Mucosa of rectum (tissue), 2 donors: ENCODE data around the gene SNAP23.

Experiments
- H3K27ac ChIP-seq, 2 donors: one replicate each; pipeline ENCODE4 v1.7.0; 2013; ENCODE audit warnings: inconsistent platforms in 2 of 2, low read depth in 2 of 2, low read length in 2 of 2
- H3K27me3 ChIP-seq, 2 donors: one replicate each; pipeline ENCODE4 v1.7.0; 2013; ENCODE audit warnings: low read length in 2 of 2; ENCODE audit not compliant: control insufficient read depth in 2 of 2, insufficient read depth in 2 of 2
- H3K36me3 ChIP-seq, 2 donors: one replicate each; pipeline ENCODE4 v1.7.0; 2013; ENCODE audit warnings: low read length in 2 of 2; ENCODE audit not compliant: control insufficient read depth in 2 of 2, insufficient read depth in 2 of 2
- H3K4me1 ChIP-seq, 2 donors: one replicate each; pipeline ENCODE4 v1.7.0; 2013; ENCODE audit warnings: low read length in 2 of 2, mild to moderate bottlenecking in 1 of 2; ENCODE audit not compliant: control insufficient read depth in 2 of 2, insufficient read depth in 2 of 2
- H3K4me3 ChIP-seq, 2 donors: one replicate each; pipeline ENCODE4 v1.7.0; 2013; ENCODE audit warnings: low read length in 2 of 2
- H3K9ac ChIP-seq, 2 donors: one replicate each; pipeline ENCODE4 v1.7.0; 2013; ENCODE audit warnings: low read length in 2 of 2, low read depth in 1 of 2, mild to moderate bottlenecking in 1 of 2
- H3K9me3 ChIP-seq, 2 donors: one replicate each; pipeline ENCODE4 v1.7.0; 2013; ENCODE audit warnings: low read length in 2 of 2; ENCODE audit not compliant: control insufficient read depth in 2 of 2
- donor health status: healthy.
- donor health status: Normal muscosa, but diverticular disease.

Gene SNAP23

GRCh38 chr15:42461261-42461660 lies 34.2 kb upstream of the SNAP23 start:
- Histone ChIP-seq H3K27me3 (no peaks in the 10 kb centered on the region), H3K9ac (no peak overlapping the region), H3K27ac (no peak overlapping the region), H3K4me1 (peaks cover 2 to 6% of the 10 kb centered on the region in 2 donors), H3K4me3 (no peak overlapping the region), H3K36me3 (peaks cover 0 to 10% of the 10 kb centered on the region in 2 donors), H3K9me3 (no peaks in the 10 kb centered on the region)

GRCh38 chr15:42465520-42466259 lies 29.7 kb upstream of the SNAP23 start:
- Histone ChIP-seq H3K36me3 (peaks cover 0 to 10% of the 10 kb centered on the region in 2 donors), H3K4me3 (no peak overlapping the region), H3K4me1 (peaks cover 2 to 6% of the 10 kb centered on the region in 2 donors), H3K27me3 (no peaks in the 10 kb centered on the region), H3K9me3 (no peaks in the 10 kb centered on the region), H3K27ac (no peak overlapping the region), H3K9ac (no peak overlapping the region)

GRCh38 chr15:42471002-42471401 lies 24.4 kb upstream of the SNAP23 start:
- Histone ChIP-seq H3K27ac (no peak overlapping the region), H3K9me3 (no peaks in the 10 kb centered on the region), H3K4me1 (peaks cover 0 to 6% of the 10 kb centered on the region in 2 donors), H3K9ac (no peak overlapping the region), H3K4me3 (no peak overlapping the region), H3K27me3 (no peaks in the 10 kb centered on the region), H3K36me3 (no peaks in the 10 kb centered on the region)

GRCh38 chr15:42474827-42475226 lies 20.6 kb upstream of the SNAP23 start:
- no peak overlapping the region for H3K4me3 ChIP-seq
- H3K36me3 ChIP-seq = no peaks in the 10 kb centered on the region
- no peaks in the 10 kb centered on the region for H3K9me3 ChIP-seq
- H3K27ac ChIP-seq = no peak overlapping the region
- H3K9ac ChIP-seq = no peak overlapping the region
- no peaks in the 10 kb centered on the region for H3K27me3 ChIP-seq
- H3K4me1 ChIP-seq = peaks cover 0 to 6% of the 10 kb centered on the region in 2 donors

GRCh38 chr15:42482701-42483100 lies 12.7 kb upstream of the SNAP23 start:
- Histone ChIP-seq H3K4me1 (no peaks in the 10 kb centered on the region), H3K27me3 (no peaks in the 10 kb centered on the region), H3K36me3 (peaks cover 0 to 2% of the 10 kb centered on the region in 2 donors), H3K9me3 (no peaks in the 10 kb centered on the region), H3K9ac (no peak overlapping the region), H3K4me3 (no peak overlapping the region), H3K27ac (no peak overlapping the region)

- peaks cover 0 to 2% of the 10 kb centered on the region in 2 donors for H3K36me3 ChIP-seq
- no peak overlapping the region for H3K9ac ChIP-seq
- no peaks in the 10 kb centered on the region for H3K4me1 ChIP-seq
- H3K9me3 ChIP-seq = no peaks in the 10 kb centered on the region
- no peak overlapping the region for H3K27ac ChIP-seq
- H3K4me3 ChIP-seq = no peak overlapping the region
- no peaks in the 10 kb centered on the region for H3K27me3 ChIP-seq
These were observed 11.8 kb upstream of the SNAP23 start for GRCh38 chr15:42483677-42484076.

- Histone ChIP-seq H3K27ac (peak overlapping the region; percentile 91 to 92), H3K9me3 (no peaks in the 10 kb centered on the region), H3K27me3 (no peaks in the 10 kb centered on the region), H3K4me3 (peak overlapping the region; percentile 96 to 98), H3K36me3 (no peaks in the 10 kb centered on the region), H3K4me1 (peaks cover 5 to 11% of the 10 kb centered on the region in 2 donors), H3K9ac (peak overlapping the region; percentile 96 to 98)
These were observed 5.2 kb upstream of the SNAP23 start for GRCh38 chr15:42490291-42490670.

- Histone ChIP-seq H3K4me3 (peak within 1 kb of the TSS; percentile 96 to 98), H3K27me3 (no peaks in the 10 kb centered on the region), H3K9ac (peak within 1 kb of the TSS; percentile 96 to 98), H3K9me3 (no peaks in the 10 kb centered on the region), H3K4me1 (peaks cover 5 to 11% of the 10 kb centered on the region in 2 donors), H3K27ac (peak within 1 kb of the TSS; percentile 91 to 92), H3K36me3 (no peaks in the 10 kb centered on the region)
These were observed 4.5 kb upstream of the SNAP23 start, which contains the start of gene ZNF106 for GRCh38 chr15:42490671-42491538. TSS of gene ZNF106 (minus strand) at chr15:42491141. CDS start at chr15:42472289, 18,852 bp downstream.

GRCh38 chr15:42491539-42492225 lies 3.8 kb upstream of the SNAP23 start:
- Histone ChIP-seq H3K9ac (peak overlapping the region; percentile 96 to 98), H3K4me1 (peaks cover 10 to 14% of the 10 kb centered on the region in 2 donors), H3K27me3 (no peaks in the 10 kb centered on the region), H3K36me3 (no peaks in the 10 kb centered on the region), H3K9me3 (no peaks in the 10 kb centered on the region), H3K4me3 (peak overlapping the region; percentile 96 to 98), H3K27ac (peak overlapping the region; percentile 91 to 92)
